ENCODE measurements around the gene GADL1.

DNA sequence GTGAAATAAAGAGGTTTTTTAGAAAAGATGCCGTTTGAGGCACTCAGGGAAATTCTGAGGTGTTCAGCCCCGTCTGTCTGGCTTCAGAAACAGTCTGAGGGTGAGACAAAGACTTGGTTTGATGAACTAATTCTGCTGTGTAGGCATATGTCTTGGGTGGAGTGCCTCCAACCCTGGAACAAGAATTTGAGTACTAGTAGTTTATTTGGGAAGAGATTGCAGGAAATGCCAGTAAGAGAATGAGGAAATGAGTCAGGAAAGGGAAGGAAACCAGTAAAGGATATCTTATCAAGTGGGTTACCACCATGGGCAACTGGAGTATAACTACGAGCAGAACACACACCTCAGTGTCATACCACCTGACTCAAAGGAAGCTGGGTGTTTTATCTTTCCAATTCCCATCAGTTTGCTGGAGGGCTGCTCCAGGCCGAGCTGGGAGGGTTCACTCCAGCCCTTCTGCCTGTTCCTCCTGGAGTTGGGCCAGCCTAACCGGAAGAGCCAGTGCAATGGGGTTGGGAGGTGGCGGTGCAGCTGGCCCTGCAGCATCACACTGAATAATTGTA, 212.7 kb downstream of the GADL1 start:
- TF ChIP-seq, protein P1, sequence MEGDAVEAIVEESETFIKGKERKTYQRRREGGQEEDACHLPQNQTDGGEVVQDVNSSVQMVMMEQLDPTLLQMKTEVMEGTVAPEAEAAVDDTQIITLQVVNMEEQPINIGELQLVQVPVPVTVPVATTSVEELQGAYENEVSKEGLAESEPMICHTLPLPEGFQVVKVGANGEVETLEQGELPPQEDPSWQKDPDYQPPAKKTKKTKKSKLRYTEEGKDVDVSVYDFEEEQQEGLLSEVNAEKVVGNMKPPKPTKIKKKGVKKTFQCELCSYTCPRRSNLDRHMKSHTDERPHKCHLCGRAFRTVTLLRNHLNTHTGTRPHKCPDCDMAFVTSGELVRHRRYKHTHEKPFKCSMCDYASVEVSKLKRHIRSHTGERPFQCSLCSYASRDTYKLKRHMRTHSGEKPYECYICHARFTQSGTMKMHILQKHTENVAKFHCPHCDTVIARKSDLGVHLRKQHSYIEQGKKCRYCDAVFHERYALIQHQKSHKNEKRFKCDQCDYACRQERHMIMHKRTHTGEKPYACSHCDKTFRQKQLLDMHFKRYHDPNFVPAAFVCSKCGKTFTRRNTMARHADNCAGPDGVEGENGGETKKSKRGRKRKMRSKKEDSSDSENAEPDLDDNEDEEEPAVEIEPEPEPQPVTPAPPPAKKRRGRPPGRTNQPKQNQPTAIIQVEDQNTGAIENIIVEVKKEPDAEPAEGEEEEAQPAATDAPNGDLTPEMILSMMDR (IDR thresholded peaks at IDR 0.05 in 4 of 5, conservative IDR thresholded peaks at IDR 0.05 in 1 of 5): no peak
- no peak for TF ChIP-seq POLR2A (IDR thresholded peaks at IDR 0.05)

Measured in gastrocnemius medialis (tissue), 4 donors.